HAP-1 (cell line): ENCODE data around the gene ZNRF3.

ENCODE experiments used
- DNase-seq, 2 experiments: peaks; one replicate each; pipeline ENCODE4 v3.0.0-alpha.2; 2016 to 2020; ENCODE audit warnings: low spot score in 2 of 2
- H3K27me3 ChIP-seq: fragments of 250-450 bp; sonication (Bioruptor Pico); 2 replicates; pipeline ENCODE4 v1.5.1; 2020; ENCODE audit warnings: low read depth, mild to moderate bottlenecking, moderate library complexity
- H3K36me3 ChIP-seq: fragments of 250-450 bp; sonication (Bioruptor Pico); replicated peaks from 2 replicates; pipeline ENCODE4 v1.5.1; 2020; ENCODE audit warnings: mild to moderate bottlenecking
- H3K4me1 ChIP-seq: fragments of 250-450 bp; sonication (Bioruptor Pico); 2 replicates; pipeline ENCODE4 v1.5.1; 2020; ENCODE audit warnings: mild to moderate bottlenecking
- H3K4me3 ChIP-seq: fragments of 250-450 bp; sonication (Bioruptor Pico); 2 replicates; pipeline ENCODE4 v1.5.1; 2020; ENCODE audit warnings: mild to moderate bottlenecking, moderate library complexity
- H3K9me3 ChIP-seq: fragments of 250-450 bp; sonication (Bioruptor Pico); 2 replicates; pipeline ENCODE4 v1.5.1; 2020; ENCODE audit warnings: mild to moderate bottlenecking, moderate library complexity
- in situ Hi-C: fragments of 300-500 bp; cut with MboI; formaldehyde crosslinking; loops from 3 replicates; pipeline ENCODE4 v1.14.3; 2020; ENCODE audit warnings: low sequenced_read_pairs, inconsistent platforms, mixed read lengths

The ZNRF3 gene

GRCh38 chr22:28920757-28921584 is 37.6 kb downstream of the ZNRF3 start:
- Histone ChIP-seq H3K4me3 (no peak overlapping the region), H3K36me3 (0 out of 2 replicates have a peak, but pooled peaks cover 3% of the 10 kb centered on the region), H3K4me1 (peaks cover 4% of the 10 kb centered on the region; the same call in 1 of the 2 replicates), H3K27me3 (no peaks in the 10 kb centered on the region), H3K9me3 (no peaks in the 10 kb centered on the region)
- DNase-seq: no peak
- in situ Hi-C loops: no loop called here

GRCh38 chr22:28921585-28921879 is 38.2 kb downstream of the ZNRF3 start:
- H3K27me3 ChIP-seq: no peaks in the 10 kb centered on the region
- H3K9me3 ChIP-seq: no peaks in the 10 kb centered on the region
- 0 out of 2 replicates have a peak, but pooled peaks cover 4% of the 10 kb centered on the region for H3K4me1 ChIP-seq
- no peak overlapping the region for H3K4me3 ChIP-seq
- in situ Hi-C loops: no loop called here
- no peak for DNase-seq
- 0 out of 2 replicates have a peak, but pooled peaks cover 1% of the 10 kb centered on the region for H3K36me3 ChIP-seq

GRCh38 chr22:28922540-28923244 is 39.3 kb downstream of the ZNRF3 start:
- Histone ChIP-seq H3K36me3 (no peaks in the 10 kb centered on the region), H3K9me3 (no peaks in the 10 kb centered on the region), H3K4me1 (0 out of 2 replicates have a peak, but pooled peaks cover 7% of the 10 kb centered on the region), H3K27me3 (no peaks in the 10 kb centered on the region), H3K4me3 (no peak overlapping the region)
- in situ Hi-C loops: no loop called here
- no peak for DNase-seq

GRCh38 chr22:28923826-28924732 is 40.7 kb downstream of the ZNRF3 start:
- H3K4me1 ChIP-seq: 0 out of 2 replicates have a peak, but pooled peaks cover 4% of the 10 kb centered on the region
- no peak for DNase-seq
- no peaks in the 10 kb centered on the region for H3K27me3 ChIP-seq
- in situ Hi-C loops: no loop called here
- no peaks in the 10 kb centered on the region for H3K36me3 ChIP-seq
- H3K9me3 ChIP-seq: no peaks in the 10 kb centered on the region
- no peak overlapping the region for H3K4me3 ChIP-seq

GRCh38 chr22:28925916-28926315 is 42.5 kb downstream of the ZNRF3 start:
- no peak for DNase-seq
- 0 out of 2 replicates have a peak, but pooled peaks cover 4% of the 10 kb centered on the region for H3K4me1 ChIP-seq
- H3K27me3 ChIP-seq: no peaks in the 10 kb centered on the region
- H3K4me3 ChIP-seq: no peak overlapping the region
- no peaks in the 10 kb centered on the region for H3K36me3 ChIP-seq
- H3K9me3 ChIP-seq: no peaks in the 10 kb centered on the region
- in situ Hi-C loops: no loop called here

- Histone ChIP-seq H3K9me3 (no peaks in the 10 kb centered on the region), H3K36me3 (no peaks in the 10 kb centered on the region), H3K4me1 (0 out of 2 replicates have a peak, but pooled peaks cover 4% of the 10 kb centered on the region), H3K27me3 (no peaks in the 10 kb centered on the region), H3K4me3 (no peak overlapping the region)
- no peak for DNase-seq
- in situ Hi-C loops: no loop called here
Observed at GRCh38 chr22:28927630-28928029, 44.3 kb downstream of the ZNRF3 start.

GRCh38 chr22:28929197-28929596 is 45.8 kb downstream of the ZNRF3 start:
- Histone ChIP-seq H3K27me3 (no peaks in the 10 kb centered on the region), H3K36me3 (no peaks in the 10 kb centered on the region), H3K4me1 (0 out of 2 replicates have a peak, but pooled peaks cover 4% of the 10 kb centered on the region), H3K4me3 (no peak overlapping the region), H3K9me3 (no peaks in the 10 kb centered on the region)
- DNase-seq: no peak
- in situ Hi-C loops: no loop called here

GRCh38 chr22:28930357-28931007 is 47.1 kb downstream of the ZNRF3 start:
- H3K9me3 ChIP-seq: no peaks in the 10 kb centered on the region
- in situ Hi-C loops: no loop called here
- H3K4me1 ChIP-seq: 0 out of 2 replicates have a peak, but pooled peaks cover 4% of the 10 kb centered on the region
- H3K36me3 ChIP-seq: no peaks in the 10 kb centered on the region
- DNase-seq: no peak
- H3K4me3 ChIP-seq: no peak overlapping the region
- H3K27me3 ChIP-seq: no peaks in the 10 kb centered on the region

- H3K4me1 ChIP-seq: 0 out of 2 replicates have a peak, but pooled peaks cover 3% of the 10 kb centered on the region
- in situ Hi-C loops: no loop called here
- H3K9me3 ChIP-seq: no peaks in the 10 kb centered on the region
- no peak overlapping the region for H3K4me3 ChIP-seq
- DNase-seq: no peak
- H3K27me3 ChIP-seq: no peaks in the 10 kb centered on the region
- H3K36me3 ChIP-seq: no peaks in the 10 kb centered on the region
Observed at GRCh38 chr22:28931844-28932567, 48.6 kb downstream of the ZNRF3 start.

GRCh38 chr22:28933321-28933720 is 49.9 kb downstream of the ZNRF3 start:
- H3K27me3 ChIP-seq: no peaks in the 10 kb centered on the region
- no peaks in the 10 kb centered on the region for H3K9me3 ChIP-seq
- no peaks in the 10 kb centered on the region; the same call in 1 of the 2 replicates for H3K4me1 ChIP-seq
- no peak overlapping the region for H3K4me3 ChIP-seq
- in situ Hi-C loops: no loop called here
- DNase-seq: no peak
- no peaks in the 10 kb centered on the region for H3K36me3 ChIP-seq

- Histone ChIP-seq H3K36me3 (no peaks in the 10 kb centered on the region), H3K27me3 (no peaks in the 10 kb centered on the region), H3K9me3 (no peaks in the 10 kb centered on the region), H3K4me3 (no peak overlapping the region), H3K4me1 (no peaks in the 10 kb centered on the region; the same call in 1 of the 2 replicates)
- in situ Hi-C loops: no loop called here
- DNase-seq: no peak
Observed at GRCh38 chr22:28934026-28934425, 50.7 kb downstream of the ZNRF3 start.

GRCh38 chr22:28935140-28935539 is 51.8 kb downstream of the ZNRF3 start:
- DNase-seq: no peak
- no peaks in the 10 kb centered on the region for H3K27me3 ChIP-seq
- no peaks in the 10 kb centered on the region for H3K36me3 ChIP-seq
- H3K9me3 ChIP-seq: no peaks in the 10 kb centered on the region
- H3K4me1 ChIP-seq: peaks cover 9% of the 10 kb centered on the region
- no peak overlapping the region for H3K4me3 ChIP-seq
- in situ Hi-C loops: no loop called here
